Cardiac septum (tissue), 1 donor: Measurements from ENCODE around the gene YTHDF2. TPM values are rescaled to one million over a fixed set of nuclear protein-coding genes. Genes with fewer than 3 reads are reported as not detected.

Experiments used
- total RNA-seq: library from RNA; stranded (reverse); fragmentation: NEBNext Ultra II Directional; extraction: Animal tissue kit (Norgen Biotek cat#: 25700); gene quantifications from one replicate; pipeline ENCODE4 v1.2.1, GENCODE V29; 2021
- donor health status: DM: no; HTN: no; CAD: no.

The YTHDF2 gene
- total RNA-seq, 1 donor from 2014 or later, result 44.4 TPM

Other genes with a start within 250 kb of the YTHDF2 start
- 4.1 TPM for gene RCC1, start 230.9 kb upstream of the YTHDF2 start, total RNA-seq
- gene TRNAU1AP, start 183.9 kb upstream of the YTHDF2 start, total RNA-seq, result 17.6 TPM
- gene RAB42, start 144.7 kb upstream of the YTHDF2 start, total RNA-seq, result 1.1 TPM
- gene TAF12, start 93.9 kb upstream of the YTHDF2 start, total RNA-seq, result 17.3 TPM
- gene RNU11, start 88.3 kb upstream of the YTHDF2 start, total RNA-seq, result not detected
- gene GMEB1, start 68.2 kb upstream of the YTHDF2 start, total RNA-seq, result 8.2 TPM
- gene OPRD1, start 75.2 kb downstream of the YTHDF2 start, total RNA-seq, result not detected
- 29.3 TPM for gene EPB41, start 177.6 kb downstream of the YTHDF2 start, total RNA-seq